Stimulated activated CD8-positive, alpha-beta memory T cell treated with anti-CD3 and anti-CD28 coated beads, Interleukin-4, amount 100 ng/mL, for 24 hours (primary cell): ENCODE data around the gene MUC5B.

Experiments
- DNase-seq: peaks from one replicate; pipeline ENCODE4 v3.0.0-alpha.2; 2020; ENCODE audit warnings: low read depth

Gene MUC5B

DNA sequence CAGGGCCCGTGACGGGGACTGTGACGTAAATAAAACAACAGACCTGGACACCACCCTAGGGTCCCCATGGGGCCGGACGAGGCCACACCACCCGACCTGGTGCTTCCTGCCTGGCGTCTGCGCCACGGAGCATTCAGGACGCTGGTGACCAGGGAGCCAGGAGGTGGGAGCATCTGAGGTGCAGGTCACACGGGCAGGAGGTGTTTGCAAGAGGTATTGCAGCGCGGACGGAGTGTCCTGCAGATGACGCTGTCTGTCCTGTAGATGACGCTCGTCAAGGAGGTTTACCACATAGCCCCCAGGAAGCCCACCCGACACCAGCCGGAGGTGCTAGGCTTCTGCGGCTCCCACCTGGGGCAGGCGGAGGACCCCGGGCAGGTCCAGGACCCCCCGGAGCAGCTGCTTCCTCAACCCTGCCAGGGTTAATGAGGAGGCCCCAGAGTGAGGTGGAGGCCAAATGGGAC lies 986 bp upstream of the MUC5B start:
- DNase-seq: no peak

DNA sequence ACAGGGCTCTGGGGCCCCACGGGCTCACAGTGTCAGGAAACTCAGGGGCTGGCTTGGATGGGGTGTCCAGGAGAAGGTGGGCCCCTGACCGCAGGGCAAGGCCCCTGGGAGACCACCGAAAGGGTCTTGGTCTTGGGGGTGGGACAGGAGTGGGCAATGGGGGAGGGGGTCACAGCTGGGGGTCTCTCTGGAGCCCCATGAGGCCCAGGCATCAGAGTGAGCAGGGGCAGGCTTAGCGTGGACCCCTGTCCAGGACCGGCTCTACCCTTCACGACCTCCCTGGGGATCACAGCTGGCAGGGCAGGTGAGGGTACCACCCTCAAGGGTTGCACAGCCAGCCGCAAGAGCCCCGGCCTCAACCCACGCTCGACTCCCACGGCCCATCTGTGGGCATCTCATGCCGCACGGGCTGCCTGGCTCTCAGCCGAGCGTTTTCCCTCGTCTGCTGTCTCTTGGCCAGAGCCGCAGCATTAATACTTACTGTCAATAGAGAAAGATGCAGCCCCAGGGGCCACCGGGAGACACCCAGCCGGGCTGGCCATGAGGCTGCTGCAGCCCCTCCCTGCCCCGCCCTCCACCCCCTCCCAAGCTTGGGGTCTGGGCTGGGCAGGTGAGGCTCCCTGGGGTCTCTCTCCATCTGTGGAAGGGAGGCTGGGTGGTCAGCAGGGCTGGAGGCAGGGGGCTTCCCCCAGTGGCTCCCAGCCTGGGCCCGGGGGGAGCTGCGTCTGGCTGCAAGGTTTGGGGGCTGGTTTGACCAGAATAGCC lies 662 bp downstream of the MUC5B start:
- DNase-seq: no peak

DNA sequence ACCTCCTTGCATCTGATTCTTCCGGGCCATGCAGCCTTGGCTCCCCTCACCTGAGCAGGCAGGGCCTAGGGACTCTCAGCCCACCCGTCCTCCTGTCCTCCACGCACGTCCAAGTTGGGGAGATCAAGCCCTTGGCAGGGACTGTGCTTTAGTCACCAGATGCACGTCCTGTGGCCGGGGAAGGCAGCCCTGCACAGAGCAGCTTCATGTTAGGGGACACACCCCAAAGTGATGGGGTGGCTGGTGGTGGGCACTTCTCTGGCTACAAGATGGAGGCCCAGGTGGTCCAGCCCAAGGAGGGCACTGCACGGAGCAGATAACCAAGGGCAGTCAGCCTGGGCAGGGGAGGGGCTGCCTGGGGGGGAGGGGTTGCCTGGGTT lies 1.2 kb downstream of the MUC5B start:
- DNase-seq: no peak

DNA sequence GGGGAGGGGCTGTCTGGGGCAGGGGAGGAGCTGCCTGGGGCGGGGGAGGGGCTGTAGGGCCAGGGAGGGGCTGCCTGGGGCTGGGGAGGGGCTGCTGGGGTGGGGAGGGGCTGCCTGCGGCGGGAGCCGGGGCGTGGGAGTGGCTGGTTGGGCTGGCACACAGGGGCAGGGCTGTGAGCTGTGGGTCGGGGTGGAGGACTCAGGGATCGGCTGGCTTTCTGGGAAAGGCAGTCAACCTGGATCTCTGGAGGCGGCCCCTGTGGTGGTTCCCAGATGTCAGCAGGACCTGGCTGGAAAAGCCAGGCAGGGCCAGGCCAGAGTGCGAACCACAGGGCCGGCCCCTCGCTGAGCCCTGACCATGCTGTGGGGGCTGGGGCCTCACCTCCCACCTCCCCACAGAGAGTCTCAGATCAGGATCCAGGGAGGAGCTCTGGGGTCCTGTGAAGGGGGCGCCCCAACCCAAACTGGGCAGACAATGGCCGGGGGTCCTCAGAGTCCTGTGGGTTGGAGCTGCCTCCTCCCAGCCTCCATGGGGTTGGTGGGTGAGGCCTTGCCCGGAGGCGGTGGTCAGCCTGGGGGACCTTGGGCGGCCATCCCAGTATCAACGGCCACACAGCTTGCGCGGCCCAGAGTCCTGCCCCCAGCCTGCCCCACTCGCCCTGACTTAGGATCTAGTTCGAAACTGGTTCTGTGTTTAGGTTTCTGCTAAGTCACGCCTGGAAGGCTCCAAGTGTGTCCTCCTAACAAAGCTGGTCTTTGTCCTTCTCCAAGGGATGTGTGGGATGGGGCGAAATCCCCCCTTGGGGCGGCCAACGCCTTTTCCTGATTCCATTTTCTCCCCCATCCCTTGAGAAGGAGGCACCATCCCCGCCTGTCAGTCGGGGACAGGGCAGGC lies 1.9 kb downstream of the MUC5B start:
- DNase-seq: no peak

DNA sequence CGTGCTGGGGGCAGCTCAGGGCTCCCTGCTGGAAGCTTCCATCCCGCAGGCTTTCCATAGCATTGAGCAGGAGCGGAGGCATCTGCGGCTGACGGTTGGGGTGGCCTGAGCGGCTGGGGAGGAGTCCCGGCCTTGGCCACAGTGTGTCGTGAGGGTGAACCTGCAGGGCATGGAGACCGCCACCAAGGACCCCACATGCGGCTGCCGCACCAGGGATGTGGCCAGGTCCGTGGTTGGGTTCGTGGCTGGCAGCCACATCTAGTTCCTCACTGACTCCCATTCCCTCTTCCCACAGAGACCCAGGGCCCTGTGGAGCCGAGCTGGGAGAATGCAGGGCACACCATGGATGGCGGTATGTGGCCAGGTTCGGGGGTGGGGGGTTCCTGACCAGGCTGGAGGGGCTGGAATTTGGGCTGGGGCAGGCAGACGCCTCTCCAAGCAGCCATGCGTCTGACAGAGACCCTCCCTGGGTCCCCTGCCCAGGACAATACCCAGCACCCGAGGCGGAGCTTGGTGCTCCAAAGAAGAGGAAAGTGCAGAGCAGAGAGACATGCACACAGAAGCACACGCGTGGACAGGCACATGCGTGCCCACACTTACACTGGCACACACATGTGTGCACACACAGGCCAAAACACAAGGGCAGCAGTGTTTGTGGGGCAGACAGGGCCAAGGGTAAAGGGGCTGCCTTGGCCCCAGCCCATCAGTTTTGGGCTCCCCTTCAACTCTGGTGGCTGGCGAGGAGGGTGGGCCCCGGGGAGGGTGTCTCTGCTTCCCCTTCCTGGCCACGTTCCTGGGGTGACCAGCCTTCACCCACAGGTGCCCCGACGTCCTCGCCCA lies 2.7 kb downstream of the MUC5B start:
- DNase-seq: no peak

DNA sequence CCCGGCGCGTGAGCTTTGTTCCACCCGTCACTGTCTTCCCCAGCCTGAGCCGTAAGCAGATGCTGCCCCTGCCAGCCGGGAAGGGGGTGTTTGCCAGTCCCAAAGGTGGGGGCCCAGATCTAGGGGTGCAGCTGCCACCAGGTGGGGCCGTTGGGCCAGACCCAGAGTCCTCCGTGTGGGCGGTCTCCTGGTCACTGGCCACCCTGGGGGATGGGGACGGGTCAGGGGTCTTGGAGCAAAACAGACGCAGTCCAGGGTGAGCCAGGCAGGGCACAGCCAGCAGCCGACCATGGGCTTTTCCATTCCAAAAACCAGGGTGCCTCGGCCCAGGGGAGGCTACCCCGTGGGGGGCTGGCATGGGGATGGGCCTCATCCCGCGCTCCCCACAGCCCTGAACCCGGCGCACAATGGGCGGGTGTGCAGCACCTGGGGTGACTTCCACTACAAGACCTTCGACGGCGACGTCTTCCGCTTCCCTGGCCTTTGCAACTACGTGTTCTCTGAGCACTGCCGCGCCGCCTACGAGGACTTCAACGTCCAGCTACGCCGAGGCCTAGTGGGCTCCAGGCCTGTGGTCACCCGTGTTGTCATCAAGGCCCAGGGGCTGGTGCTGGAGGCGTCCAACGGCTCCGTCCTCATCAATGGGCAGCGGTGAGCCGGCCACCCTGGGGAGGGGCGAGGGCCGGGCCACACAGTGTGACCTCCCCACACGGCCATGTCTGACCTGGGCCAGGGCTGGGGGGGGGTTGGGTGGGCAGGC lies 3.5 kb downstream of the MUC5B start:
- no peak for DNase-seq

DNA sequence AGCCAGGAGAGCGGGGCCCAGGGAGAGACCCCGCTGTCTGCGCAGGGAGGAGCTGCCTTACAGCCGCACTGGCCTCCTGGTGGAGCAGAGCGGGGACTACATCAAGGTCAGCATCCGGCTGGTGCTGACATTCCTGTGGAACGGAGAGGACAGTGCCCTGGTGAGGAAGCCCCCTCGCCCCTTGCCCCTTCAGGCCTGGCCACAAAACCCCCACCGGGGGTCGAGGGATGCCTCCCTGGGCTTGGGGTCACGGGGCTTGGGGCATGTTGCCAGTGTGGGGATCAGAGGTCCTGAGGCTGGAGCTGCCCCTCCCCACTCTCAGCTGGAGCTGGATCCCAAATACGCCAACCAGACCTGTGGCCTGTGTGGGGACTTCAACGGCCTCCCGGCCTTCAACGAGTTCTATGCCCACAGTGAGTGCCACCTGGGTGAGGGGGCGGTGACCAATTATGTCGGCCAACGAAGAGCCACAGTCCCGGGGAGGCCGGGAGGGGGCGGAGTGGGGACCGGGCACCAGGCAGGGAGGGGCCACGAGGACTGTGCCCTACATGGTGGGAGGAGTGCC lies 4.2 kb downstream of the MUC5B start:
- no peak for DNase-seq

DNA sequence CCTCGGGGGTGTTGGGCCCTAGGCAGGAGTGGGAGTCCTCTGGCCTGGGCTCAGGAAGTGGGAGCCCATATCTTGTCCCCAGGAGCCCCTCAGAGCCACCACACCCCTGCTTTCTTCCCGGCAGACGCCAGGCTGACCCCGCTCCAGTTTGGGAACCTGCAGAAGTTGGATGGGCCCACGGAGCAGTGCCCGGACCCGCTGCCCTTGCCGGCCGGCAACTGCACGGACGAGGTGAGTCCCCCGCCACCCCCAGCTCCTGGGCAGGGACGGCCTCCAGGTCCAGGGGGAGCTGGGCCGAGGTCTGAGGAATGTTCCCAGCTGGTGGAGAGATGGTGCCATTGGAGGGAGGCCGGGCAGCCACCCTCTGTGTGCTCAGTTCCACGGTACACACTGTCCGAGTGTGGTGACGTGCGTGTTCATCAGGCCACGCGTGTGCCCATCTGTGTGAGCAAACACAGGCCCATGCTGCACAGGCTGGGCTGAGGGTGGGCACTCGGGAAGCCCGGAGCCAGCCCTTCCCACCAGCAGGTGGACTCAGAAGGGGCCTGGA lies 4.8 kb downstream of the MUC5B start:
- DNase-seq: no peak

DNA sequence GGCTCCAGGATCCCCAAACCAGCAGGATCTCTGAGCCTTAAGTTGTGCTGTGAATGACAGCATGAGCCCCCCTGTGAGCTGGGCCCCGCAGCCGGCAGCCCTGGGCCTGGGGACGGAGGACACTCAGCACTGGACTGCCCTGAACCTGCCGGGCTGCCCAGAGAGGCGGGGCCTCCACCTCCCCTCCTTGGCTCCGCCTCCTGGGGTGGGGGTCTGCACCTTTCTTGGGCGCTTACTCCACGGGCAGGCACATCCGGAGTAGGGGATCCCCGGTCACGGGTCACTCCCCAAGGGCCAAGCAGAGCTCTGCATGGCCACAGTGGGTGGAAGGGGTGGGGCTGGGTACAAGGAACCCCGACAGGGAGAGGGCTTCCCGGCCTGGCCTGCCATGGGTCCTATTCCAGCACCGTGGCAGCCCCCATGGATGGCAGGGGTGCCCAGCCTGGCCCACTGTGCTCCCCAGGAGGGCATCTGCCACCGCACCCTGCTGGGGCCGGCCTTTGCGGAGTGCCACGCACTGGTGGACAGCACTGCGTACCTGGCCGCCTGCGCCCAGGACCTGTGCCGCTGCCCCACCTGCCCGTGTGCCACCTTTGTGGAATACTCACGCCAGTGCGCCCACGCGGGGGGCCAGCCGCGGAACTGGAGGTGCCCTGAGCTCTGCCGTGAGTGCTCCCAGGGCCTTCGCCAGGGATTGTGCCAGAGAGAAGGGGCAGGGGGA lies 5.4 kb downstream of the MUC5B start:
- DNase-seq: no peak

DNA sequence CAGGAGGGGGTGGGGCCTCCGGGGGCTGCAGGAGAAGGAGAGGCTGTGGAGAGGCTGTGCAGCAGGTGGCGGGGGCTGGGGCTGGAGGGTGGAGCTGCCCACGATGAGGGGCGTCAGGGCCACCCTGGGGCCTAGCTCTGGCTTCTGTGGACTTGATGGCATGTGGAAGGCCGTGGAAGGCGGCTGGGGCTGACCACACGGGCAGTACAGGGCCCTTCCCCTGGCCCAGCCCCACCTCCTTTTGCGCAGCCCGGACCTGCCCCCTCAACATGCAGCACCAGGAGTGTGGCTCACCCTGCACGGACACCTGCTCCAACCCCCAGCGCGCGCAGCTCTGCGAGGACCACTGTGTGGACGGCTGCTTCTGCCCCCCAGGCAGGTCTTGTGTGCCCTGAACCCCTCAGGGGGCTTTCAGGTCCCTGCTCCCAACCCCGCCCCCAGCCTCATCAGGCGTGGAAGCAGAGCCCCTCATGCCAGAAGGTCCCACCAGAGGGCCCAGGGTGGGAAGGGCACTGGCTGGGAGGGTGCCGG lies 6.1 kb downstream of the MUC5B start:
- no peak for DNase-seq

DNA sequence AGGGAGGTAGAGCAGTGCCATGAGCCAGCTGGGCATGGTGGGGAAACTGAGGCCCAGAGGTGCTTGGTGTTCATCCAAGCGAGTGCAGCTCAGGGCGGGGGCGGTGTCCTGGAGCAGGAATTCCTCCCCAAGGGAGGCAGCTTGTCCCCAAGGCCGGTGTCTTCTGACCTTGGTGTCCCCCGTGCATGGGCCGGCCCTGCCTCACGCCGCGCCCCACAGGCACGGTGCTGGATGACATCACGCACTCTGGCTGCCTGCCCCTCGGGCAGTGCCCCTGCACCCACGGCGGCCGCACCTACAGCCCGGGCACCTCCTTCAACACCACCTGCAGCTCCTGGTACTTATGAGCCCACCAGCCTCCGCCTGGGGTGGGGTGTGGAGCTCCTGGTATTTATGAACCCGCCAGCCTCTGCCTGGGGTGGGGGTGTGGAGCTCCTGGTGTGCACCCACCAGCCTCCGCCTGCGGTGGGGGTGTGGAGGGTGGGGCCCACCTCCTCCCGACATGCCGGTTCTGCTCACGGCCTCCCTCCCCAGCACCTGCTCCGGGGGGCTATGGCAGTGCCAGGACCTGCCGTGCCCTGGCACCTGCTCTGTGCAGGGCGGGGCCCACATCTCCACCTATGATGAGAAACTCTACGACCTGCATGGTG lies 6.7 kb downstream of the MUC5B start:
- no peak for DNase-seq

DNA sequence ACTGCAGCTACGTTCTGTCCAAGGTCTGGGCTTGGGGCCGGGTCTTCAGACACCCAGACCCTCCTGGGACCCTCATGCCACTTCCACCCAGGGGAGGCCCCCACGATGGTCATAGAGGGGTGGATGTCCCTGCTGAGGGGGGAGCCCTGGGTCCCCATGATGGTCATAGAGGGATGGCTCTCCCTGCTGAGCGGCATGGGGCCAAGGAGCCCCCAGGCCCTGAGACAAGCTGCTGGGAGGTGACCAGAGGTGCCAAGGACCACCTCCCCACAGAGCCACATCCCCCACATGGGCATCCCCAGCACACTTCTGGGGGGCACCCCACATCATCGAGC lies 7.2 kb downstream of the MUC5B start:
- DNase-seq: no peak

DNA sequence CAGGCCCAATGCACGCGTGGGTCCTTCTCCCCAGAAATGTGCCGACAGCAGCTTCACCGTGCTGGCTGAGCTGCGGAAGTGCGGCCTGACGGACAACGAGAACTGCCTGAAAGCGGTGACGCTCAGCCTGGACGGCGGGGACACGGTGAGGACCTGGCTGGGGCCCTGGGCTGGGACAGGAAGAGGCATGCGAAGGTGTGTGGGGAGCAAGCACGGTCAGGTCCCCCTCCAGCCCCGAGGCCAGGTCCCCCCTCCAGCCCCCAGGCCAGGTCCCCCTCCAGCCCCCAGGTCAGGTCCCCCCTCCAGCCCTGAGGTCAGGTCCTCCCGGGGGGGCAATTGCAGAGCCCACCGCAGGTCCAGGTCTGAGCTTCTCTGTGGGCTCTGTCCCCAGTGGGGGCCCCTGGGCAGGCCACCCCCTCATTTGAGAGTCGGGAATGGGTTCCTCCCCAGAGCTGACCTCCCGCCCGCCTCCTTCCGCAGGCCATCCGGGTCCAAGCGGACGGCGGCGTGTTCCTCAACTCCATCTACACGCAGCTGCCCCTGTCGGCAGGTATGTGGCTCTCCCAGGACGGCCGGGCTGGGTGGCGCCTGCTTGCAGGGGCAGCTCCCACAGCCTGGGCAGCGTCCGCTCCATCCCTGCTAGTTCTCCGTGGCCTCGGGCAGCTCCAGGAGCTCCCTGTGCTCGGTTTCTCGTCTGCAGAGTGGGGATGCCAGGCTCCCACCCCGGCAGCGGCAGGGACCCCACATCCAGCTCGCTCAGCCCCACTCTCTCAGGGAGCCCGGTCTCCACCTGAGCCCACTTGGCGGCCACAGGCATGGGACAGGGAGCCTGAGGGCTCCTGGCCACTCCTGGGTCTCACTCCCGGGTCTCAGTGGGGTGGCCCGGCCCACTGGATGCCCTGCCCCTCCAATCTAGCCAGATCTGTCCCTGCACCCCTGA lies 7.9 kb downstream of the MUC5B start:
- DNase-seq: no peak

DNA sequence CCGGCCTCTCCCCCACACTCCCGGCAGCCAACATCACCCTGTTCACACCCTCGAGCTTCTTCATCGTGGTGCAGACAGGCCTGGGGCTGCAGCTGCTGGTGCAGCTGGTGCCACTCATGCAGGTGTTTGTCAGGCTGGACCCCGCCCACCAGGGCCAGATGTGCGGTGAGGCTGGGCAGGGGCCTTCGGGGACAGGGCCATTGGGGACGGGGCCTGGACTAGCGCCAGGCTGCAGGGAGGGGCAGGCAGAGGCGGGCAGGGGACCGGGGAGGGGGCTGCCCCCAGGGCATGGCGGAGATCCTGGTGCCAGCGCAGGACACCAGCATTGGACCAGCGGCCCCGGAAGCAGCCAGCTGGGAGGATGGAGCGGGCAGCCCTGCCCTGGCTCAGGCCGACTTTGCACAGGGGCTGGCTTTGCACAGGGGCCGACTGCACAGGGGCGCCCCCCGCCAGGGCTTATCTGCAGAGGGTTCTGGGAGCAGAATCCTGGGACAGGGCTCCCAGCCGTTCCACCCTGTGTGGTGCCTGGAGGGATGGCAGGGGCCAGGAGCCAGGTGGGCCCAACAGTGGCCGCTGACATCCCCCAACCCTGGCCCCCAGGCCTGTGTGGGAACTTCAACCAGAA lies 8.6 kb downstream of the MUC5B start:
- DNase-seq: no peak

DNA sequence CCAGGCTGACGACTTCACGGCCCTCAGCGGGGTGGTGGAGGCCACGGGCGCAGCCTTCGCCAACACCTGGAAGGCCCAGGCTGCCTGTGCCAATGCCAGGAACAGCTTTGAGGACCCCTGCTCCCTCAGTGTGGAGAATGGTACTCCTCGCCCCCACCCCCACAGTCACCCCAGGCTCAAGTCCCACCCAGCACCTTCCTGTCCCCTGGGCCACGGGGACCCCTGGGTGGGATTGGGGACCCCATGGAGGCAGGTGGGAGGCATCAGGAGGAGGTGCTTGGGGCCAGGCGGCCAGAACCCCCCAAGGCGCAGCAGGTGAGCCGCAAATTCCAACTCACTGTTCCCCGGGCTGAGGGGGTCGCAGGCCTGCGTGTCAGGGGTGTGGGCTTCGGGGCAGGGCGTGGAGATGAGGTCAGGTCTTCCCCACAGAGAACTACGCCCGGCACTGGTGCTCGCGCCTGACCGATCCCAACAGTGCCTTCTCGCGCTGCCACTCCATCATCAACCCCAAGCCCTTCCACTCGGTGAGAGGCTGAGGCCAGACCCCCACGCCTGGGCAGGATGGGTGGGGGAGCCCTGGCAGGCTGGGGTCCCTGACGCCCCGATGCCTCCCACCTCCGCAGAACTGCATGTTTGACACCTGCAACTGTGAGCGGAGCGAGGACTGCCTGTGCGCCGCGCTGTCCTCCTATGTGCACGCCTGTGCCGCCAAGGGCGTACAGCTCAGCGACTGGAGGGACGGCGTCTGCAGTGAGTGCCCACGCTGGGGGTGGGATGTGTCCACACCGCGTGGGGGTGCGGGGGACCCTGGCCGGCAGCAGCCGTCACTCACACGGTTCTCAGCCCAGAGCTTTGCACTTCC lies 9.4 kb downstream of the MUC5B start:
- DNase-seq: no peak

DNA sequence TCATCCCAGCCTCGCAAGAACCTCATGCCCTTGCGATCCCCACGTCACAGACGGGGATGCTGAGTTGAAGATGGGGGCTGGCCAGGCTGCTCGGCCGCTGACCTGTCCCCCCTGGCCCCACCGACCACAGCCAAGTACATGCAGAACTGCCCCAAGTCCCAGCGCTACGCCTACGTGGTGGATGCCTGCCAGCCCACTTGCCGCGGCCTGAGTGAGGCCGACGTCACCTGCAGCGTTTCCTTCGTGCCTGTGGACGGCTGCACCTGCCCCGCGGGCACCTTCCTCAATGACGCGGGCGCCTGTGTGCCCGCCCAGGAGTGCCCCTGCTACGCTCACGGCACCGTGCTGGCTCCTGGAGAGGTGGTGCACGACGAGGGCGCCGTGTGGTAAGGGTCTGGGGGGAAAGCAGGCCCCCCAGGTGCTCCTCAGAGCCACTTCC lies 10.0 kb downstream of the MUC5B start:
- DNase-seq: no peak
